Activated T-helper 17 cell treated with anti-CD3 and anti-CD28 coated beads, Interleukin-2, amount 50 U/mL, for 72 hours (primary cell): ENCODE measurements around the gene HPSE2. TPM values are rescaled to one million over a fixed set of nuclear protein-coding genes. Genes with fewer than 3 reads are reported as not detected.
A peak's percentile ranks its signal among the peaks of the same experiment; 100 is the strongest.

ENCODE experiments used
- ATAC-seq: fragments of 150-1000 bp; cut with Tn5 transposase; replicated peaks from 2 replicates; pipeline ENCODE4 v1.10.0; 2021; ENCODE audit warnings: mild to moderate bottlenecking, moderate library complexity
- H3K27ac Mint-ChIP-seq: one replicate; pipeline ENCODE4 v1.8.0; 2022; ENCODE audit warnings: mixed read lengths
- H3K27me3 Mint-ChIP-seq: one replicate; pipeline ENCODE4 v1.8.0; 2022; ENCODE audit warnings: mixed read lengths
- H3K36me3 Mint-ChIP-seq: one replicate; pipeline ENCODE4 v1.8.0; 2022; ENCODE audit warnings: low read depth, mild to moderate bottlenecking, mixed read lengths
- H3K4me1 Mint-ChIP-seq: one replicate; pipeline ENCODE4 v1.8.0; 2022; ENCODE audit warnings: mixed read lengths
- H3K4me3 Mint-ChIP-seq: one replicate; pipeline ENCODE4 v1.8.0; 2022; ENCODE audit warnings: mild to moderate bottlenecking, mixed read lengths
- H3K9me3 Mint-ChIP-seq: one replicate; pipeline ENCODE4 v1.8.0; 2022; ENCODE audit warnings: mixed read lengths
- total RNA-seq, 2 donors: library from RNA; stranded (reverse); gene quantifications; one replicate each; pipeline ENCODE4 v1.2.3, GENCODE V29; 2022

The HPSE2 gene
- total RNA-seq, 2 donors from 2014 or later: not detected

DNA sequence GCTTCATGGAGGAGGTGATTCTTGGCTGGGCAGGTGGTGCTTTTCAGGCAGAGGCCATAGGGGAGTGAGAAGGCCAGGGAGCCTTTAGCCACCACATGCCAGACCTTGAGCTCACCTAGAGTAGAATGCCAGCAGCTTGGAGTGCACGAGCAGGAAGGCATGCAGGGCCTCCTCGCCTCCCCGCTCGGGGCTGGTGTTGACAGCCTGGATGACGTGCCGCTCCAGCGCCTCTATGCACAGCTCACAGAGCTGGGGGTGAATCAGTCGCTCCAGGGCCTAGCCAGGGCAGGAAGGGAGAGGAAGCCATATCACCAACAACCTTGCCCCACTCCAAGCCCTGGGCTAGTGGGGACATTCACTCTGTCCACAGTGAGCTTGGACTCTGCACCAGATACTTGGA is 804.6 kb downstream of the HPSE2 start:
- peaks cover 3% of the 10 kb centered on the region for H3K4me1 Mint-ChIP-seq
- H3K36me3 Mint-ChIP-seq: peaks cover 89% of the 10 kb centered on the region
- no peak overlapping the region for H3K4me3 Mint-ChIP-seq

DNA sequence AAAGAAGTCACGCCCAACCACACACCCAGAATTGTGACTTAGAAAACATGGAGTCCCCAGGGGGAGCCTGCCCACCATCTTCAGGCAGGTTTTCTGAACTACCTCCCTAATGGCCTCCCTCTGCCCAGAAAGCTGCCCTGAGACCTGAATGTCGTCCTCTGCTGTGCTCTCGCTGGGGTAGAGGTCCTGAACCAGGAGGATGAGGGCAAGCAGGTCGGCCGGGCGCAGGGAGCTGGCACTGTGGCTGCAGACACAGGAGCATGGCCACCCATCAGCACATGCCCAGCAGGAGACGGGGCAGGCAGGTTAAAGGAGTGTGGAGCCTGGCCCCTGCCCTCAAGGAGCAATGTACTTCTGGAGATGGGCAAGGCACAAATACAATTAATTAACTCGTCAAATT is 805.2 kb downstream of the HPSE2 start:
- Mint-ChIP-seq H3K36me3 (peaks cover 83% of the 10 kb centered on the region), H3K9me3 (no peaks in the 10 kb centered on the region), H3K4me3 (no peak overlapping the region), H3K27ac (peak overlapping the region; percentile 32), H3K4me1 (peaks cover 3% of the 10 kb centered on the region), H3K27me3 (no peaks in the 10 kb centered on the region)
- ATAC-seq: no peak

More for the DNA sequence above, 804.6 kb downstream of the HPSE2 start:
- no peak for ATAC-seq
- H3K27me3 Mint-ChIP-seq: no peaks in the 10 kb centered on the region
- no peaks in the 10 kb centered on the region for H3K9me3 Mint-ChIP-seq
- peak overlapping the region; percentile 32 for H3K27ac Mint-ChIP-seq

DNA sequence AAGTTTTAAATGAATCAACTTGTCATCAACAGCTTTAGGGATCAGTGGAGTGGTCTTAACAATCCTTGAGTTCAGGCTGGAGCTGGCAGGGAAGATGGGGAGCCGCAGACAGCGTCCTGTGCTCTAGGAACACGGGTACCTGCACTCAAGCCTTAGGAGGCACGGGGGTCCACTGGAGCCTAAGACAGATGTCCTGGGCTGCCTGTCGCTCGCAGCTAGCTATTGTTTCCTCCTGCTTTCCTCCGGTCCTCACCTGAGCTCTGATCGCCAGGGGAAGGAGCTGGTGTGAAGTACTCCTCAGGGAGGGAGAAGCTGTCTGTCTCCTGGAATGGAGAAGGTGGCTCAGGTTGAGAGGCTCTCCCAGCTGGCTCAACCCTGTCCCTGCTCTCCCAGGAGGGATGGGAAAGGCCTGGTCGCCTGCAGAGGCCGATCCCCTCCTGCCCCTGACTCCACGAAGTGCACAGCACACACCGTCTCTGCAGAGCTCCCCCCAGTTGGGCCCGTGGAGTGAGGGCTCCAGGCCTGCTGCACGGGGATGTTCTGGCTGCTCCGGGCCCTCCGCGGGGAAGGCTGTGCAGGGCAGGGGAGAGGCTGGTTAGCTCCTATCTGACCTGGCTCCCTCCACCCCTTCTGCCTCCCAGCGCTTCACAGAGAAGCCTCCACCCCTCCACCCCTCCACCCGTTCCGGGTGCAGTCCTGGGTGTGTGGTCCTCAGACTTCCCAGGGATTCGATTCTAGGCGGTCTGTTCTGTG is 806.2 kb downstream of the HPSE2 start:
- H3K9me3 Mint-ChIP-seq: no peaks in the 10 kb centered on the region
- peaks cover 3% of the 10 kb centered on the region for H3K4me1 Mint-ChIP-seq
- H3K27me3 Mint-ChIP-seq: no peaks in the 10 kb centered on the region
- no peak overlapping the region for H3K4me3 Mint-ChIP-seq
- peaks cover 74% of the 10 kb centered on the region for H3K36me3 Mint-ChIP-seq
- no peak for ATAC-seq
- H3K27ac Mint-ChIP-seq: no peak overlapping the region

DNA sequence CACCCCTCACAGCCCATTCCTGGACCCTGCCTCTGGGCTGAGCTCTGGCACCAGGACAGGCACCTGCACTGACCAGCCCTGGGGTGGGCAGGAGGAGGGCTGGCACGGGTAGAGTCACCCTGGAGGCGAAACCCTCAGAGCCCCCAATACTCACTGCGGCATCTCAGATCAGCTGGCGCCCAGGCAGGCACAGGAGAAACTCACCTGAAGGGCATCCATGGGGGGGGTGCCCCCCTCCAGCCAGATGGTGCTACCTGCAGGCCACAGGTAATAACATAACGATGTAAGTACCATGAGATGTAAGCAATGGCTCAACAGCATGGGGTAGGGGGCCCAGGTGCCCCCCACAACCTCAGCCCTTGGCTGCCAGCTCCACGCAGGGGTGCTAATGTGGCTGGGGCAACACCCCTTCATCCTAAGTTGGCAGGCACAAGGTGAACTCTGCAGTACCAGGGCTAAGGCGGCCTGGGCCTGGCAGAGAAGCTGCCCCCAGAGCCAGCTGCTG is 808.6 kb downstream of the HPSE2 start:
- H3K9me3 Mint-ChIP-seq: no peaks in the 10 kb centered on the region
- H3K27ac Mint-ChIP-seq: no peak overlapping the region
- no peaks in the 10 kb centered on the region for H3K27me3 Mint-ChIP-seq
- no peak for ATAC-seq
- H3K36me3 Mint-ChIP-seq: peaks cover 59% of the 10 kb centered on the region
- no peak overlapping the region for H3K4me3 Mint-ChIP-seq
- H3K4me1 Mint-ChIP-seq: peaks cover 3% of the 10 kb centered on the region

DNA sequence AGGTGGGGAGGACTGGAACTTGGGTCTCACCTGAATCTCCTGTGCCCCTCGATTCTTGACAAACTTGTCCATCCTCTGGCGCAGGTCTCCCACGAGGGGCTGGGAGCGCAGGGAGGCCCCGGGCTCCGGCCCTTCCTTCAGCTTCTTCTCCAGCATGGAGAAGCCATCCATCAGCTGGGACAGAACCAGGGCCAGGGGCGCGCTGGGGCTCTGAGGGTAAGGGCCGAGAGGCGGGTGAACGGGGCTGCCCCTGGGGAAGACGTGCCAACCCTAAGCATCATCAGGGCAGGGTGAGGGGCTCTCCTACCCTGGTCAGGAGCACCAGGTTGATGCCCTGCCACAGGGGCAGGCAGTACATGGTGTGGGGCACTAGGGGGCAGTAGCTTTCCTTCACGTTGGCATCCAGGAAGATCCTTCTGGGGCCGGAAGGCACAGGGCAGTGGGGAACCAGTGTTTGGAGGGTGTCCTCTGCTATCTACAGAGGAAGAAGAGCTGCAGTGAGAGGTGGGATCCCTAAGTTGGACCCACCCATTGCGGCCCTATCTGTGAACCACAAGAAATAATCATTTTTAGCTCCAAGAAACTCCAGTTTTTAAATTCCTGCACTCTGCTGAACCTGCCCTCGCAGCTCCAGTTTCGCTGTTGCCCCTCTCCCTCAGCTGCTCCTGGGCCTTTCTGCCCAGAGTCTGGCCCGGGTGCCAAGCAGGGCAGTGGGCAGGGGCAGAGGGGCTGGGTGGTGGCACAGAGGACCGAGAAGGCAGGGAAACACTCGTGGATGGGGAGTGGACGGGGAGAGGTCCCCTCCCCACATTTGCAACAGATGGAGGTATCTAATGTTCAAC is 809.9 kb downstream of the HPSE2 start:
- H3K27ac Mint-ChIP-seq: no peak overlapping the region
- H3K36me3 Mint-ChIP-seq: peaks cover 54% of the 10 kb centered on the region
- peaks cover 3% of the 10 kb centered on the region for H3K4me1 Mint-ChIP-seq
- peak; percentile 74 for ATAC-seq
- H3K27me3 Mint-ChIP-seq: no peaks in the 10 kb centered on the region
- H3K4me3 Mint-ChIP-seq: no peak overlapping the region
- no peaks in the 10 kb centered on the region for H3K9me3 Mint-ChIP-seq

DNA sequence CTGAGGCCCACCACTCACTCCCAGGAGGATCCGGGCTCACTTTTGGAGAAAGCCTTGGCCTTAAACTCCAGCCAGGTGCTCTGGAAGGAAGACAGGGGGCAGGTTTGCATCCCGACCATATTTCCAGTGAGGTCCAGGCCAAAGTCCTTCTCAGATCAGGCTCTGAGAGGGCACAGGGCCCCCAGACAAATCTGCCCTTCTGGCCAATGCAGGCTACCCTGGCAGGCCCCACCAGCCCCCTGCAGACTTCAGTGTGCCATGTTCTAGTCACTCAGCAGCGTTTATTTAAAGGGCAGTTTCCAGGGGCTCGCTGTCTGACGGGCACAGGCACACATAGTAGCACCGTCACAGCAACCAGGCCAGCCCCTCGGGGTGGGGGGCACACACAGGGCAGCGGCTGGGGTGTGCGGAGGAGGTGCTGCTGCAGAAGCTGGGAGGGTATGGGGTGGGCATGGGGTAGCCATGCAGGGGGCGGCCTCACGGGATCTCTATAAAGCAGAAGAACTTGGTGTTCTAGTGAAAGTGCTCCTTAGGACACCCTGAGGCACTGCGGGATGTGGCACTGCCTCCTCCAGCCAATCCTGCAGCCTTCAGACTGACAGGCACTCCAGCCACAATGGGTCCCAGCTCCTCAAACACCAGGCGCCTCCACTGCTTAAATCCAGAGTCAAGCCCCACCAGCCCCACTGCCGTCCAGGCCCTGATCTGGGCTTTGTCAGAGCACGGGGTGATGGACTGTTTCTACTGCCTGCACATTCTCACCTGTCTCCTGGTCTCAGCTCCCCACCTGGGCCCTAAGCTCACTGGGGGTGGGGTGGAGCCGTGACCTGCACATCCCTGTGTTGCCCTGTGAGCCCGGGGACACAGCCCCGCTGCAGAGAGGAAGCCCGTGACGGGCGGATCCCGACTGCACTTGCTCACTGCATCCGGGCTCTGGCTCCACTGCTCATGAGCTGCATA is 811.1 kb downstream of the HPSE2 start:
- no peak overlapping the region for H3K27ac Mint-ChIP-seq
- no peak overlapping the region for H3K4me3 Mint-ChIP-seq
- H3K27me3 Mint-ChIP-seq: no peaks in the 10 kb centered on the region
- peaks cover 3% of the 10 kb centered on the region for H3K4me1 Mint-ChIP-seq
- no peak for ATAC-seq
- H3K9me3 Mint-ChIP-seq: no peaks in the 10 kb centered on the region
- H3K36me3 Mint-ChIP-seq: peaks cover 48% of the 10 kb centered on the region

DNA sequence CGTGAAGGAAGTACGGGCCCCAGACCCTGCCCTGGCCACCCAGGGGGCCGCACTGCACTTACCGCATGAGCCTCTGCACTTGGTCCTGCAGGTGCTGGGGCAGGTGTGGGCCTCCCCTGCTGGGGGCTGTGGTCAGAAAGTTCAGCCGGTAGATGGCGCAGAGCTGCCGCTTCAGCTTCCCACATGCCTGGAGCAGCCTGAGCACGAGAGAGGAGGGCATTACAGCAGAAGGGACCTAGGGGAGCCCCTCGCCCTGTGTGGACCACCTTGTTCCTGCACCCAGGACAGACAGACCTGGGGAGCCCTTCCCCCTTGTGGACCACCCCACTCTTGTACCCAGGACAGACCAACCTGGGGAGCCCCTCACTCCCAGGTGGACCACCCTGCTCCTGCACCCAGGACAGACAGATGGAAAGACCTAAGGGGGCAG is 811.9 kb downstream of the HPSE2 start:
- Mint-ChIP-seq H3K27me3 (no peaks in the 10 kb centered on the region), H3K36me3 (peaks cover 55% of the 10 kb centered on the region), H3K9me3 (no peaks in the 10 kb centered on the region), H3K27ac (no peak overlapping the region), H3K4me3 (no peak overlapping the region), H3K4me1 (peaks cover 3% of the 10 kb centered on the region)
- ATAC-seq: no peak

DNA sequence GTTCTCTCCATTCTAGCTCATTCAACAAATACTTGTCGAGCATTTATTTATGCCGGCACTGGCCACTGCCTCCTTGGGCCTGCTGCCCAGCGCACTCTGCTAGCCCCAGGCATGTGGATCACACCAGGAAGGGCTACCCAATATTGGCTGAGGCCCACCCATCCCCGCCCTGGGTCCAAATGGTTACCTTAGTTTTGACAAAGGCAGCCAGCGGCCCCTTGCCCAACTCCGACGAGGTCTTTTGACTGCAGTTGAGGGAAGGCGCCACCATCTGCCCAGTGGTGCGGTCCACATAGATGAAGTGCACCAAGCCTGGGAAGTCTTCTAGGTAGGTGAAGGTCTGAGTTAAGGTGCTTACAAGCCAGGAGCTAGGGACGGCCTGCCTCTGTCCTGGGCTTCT is 813.5 kb downstream of the HPSE2 start:
- no peak for ATAC-seq
- Mint-ChIP-seq H3K4me3 (no peak overlapping the region), H3K27ac (no peak overlapping the region), H3K36me3 (peaks cover 45% of the 10 kb centered on the region), H3K9me3 (no peaks in the 10 kb centered on the region), H3K27me3 (no peaks in the 10 kb centered on the region), H3K4me1 (no peaks in the 10 kb centered on the region)

DNA sequence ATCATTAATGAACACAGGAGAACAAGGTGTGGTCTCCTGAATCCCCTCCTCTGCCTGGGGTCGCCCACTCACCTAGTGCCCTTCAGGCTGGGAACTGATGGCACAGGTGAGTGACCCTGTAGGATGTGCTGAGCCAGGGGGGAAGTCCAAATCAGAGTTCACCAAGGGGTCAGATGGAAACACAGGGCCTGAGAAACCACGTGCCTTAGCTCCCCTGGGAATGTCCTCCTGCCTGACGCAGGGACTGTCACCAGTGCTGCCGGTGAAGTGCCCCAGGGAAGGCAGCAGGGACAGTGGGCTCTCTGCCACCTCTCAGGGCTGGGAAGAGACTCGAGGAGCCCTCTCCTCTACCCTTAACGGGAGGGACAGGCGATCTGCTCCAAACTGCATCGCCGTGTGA is 814.9 kb downstream of the HPSE2 start:
- H3K4me1 Mint-ChIP-seq: no peaks in the 10 kb centered on the region
- ATAC-seq: no peak
- H3K9me3 Mint-ChIP-seq: no peaks in the 10 kb centered on the region
- H3K36me3 Mint-ChIP-seq: peaks cover 40% of the 10 kb centered on the region
- no peak overlapping the region for H3K4me3 Mint-ChIP-seq
- no peak overlapping the region for H3K27ac Mint-ChIP-seq
- no peaks in the 10 kb centered on the region for H3K27me3 Mint-ChIP-seq

DNA sequence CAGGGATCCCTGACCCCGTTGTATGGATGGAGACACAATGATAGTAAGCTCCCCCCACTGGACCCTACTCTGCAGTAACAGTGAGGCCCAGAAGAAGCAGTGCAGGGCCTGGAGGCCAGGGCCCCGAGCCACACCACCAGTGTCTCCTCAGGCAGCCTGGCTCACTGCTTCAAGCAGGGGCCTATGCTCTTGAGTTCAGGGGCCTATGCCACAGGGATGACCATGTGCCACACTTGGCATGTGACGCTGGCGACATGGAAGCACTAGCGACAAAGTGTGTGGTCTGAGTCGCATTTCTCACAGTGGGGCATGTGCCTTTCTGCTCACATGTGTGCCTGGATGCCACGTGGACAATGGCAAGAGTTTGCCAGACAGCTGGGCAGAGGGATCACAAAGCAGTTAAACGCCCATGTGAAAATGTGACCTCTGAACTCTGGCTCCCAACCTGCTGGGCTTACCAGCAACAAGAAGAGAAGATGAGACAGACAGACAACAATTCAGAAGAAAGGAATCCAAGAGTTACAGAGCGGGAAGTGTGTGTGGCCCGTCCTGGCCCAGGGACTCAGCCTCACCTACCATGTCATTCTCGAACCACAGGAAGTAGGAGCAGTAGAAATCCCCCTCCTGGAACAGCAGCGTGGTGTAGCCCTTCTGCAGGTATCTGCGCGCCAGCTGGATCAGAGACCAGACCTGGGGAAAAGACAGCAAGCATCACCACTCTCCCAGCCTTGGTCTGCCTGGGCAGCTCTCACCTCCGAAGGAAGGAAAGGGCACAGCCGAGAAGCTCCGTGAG is 816.0 kb downstream of the HPSE2 start:
- peaks cover 40% of the 10 kb centered on the region for H3K36me3 Mint-ChIP-seq
- no peaks in the 10 kb centered on the region for H3K9me3 Mint-ChIP-seq
- H3K27ac Mint-ChIP-seq: no peak overlapping the region
- no peak for ATAC-seq
- H3K27me3 Mint-ChIP-seq: no peaks in the 10 kb centered on the region
- H3K4me3 Mint-ChIP-seq: no peak overlapping the region
- H3K4me1 Mint-ChIP-seq: peaks cover under 1% of the 10 kb centered on the region

DNA sequence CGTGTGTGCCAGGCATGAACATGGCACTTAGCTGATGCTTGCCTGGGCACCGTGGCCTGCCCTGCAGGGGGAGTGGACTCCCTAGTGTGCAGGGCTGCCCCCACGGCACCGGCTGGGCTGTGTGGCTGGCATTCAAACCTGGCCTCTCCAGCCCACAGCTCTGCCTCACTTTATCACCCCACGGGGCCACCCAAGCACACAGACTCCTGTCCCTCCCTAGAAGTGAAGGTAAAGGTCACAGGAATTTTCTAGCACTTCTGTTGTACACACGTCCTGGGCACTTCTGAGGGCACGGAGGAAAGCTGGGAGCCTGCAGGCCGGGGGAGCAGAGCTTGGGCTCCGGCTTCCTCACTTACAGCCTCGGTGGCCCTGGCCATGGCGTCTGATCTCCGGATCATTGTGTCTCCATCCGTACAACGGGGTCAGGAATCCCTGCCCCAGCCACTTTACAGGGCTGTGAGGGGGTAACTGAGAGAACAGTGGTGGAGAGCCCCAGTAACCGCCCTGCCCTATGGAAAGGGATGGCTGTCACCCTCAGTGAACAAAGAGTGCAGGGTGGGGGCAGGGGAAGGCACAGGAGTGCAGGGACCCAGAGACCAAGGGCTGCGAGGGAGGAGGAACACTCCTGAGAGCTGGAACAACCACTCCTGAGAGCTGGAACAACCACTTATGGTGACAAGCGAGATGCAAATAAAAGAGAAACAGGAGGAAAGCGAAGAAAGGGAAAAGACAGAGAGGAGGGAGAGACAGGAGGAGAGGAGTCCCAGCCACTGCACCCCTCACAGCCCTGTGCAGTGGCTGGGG is 816.8 kb downstream of the HPSE2 start:
- no peak overlapping the region for H3K27ac Mint-ChIP-seq
- peaks cover 7% of the 10 kb centered on the region for H3K4me1 Mint-ChIP-seq
- no peaks in the 10 kb centered on the region for H3K27me3 Mint-ChIP-seq
- no peaks in the 10 kb centered on the region for H3K9me3 Mint-ChIP-seq
- peaks cover 40% of the 10 kb centered on the region for H3K36me3 Mint-ChIP-seq
- ATAC-seq: no peak
- H3K4me3 Mint-ChIP-seq: no peak overlapping the region

DNA sequence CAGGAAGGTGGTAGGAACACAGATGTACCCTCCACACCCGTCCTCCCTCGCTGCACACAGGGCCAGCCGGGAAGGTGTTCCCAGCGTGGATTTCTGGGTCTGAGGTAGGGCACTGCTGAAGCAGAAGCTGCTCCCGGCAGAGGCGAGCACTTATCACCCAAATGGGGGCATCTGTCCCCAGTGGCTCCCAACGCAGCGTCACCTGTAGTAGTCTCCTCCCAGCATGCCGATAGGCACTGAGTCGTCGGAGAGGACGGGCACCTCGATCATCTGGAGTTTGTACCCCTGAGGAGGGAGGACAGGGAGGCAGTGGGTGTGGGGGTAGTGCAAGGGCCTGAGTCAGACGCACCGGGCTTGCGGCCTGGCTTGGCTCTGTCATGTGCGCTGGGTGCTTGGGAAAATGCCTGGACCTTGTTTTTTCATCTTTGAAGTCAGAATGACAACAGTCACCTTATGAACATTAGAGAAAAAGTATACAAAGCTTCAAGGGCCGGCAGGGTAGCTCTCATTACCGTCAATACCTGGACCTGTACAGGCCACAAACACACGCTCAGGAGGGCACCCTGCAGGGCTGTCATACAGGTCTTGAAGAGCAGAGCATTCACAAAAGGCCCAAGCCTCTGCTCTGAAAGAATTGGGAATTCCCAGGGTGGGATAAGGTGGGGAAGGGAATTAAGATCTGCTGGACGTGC is 817.5 kb downstream of the HPSE2 start:
- ATAC-seq: no peak

More for the DNA sequence above, 817.5 kb downstream of the HPSE2 start:
- Mint-ChIP-seq H3K27me3 (no peaks in the 10 kb centered on the region), H3K9me3 (no peaks in the 10 kb centered on the region), H3K4me3 (no peak overlapping the region), H3K27ac (no peak overlapping the region), H3K36me3 (peaks cover 40% of the 10 kb centered on the region), H3K4me1 (peaks cover 7% of the 10 kb centered on the region)
